ENCODE measurements around the gene FRG2C.
"Not testable (repeated sequence)": the region's sequence is repeated elsewhere in the genome, so short reads cannot be mapped to it uniquely, and the experiment has no call there.

DNA sequence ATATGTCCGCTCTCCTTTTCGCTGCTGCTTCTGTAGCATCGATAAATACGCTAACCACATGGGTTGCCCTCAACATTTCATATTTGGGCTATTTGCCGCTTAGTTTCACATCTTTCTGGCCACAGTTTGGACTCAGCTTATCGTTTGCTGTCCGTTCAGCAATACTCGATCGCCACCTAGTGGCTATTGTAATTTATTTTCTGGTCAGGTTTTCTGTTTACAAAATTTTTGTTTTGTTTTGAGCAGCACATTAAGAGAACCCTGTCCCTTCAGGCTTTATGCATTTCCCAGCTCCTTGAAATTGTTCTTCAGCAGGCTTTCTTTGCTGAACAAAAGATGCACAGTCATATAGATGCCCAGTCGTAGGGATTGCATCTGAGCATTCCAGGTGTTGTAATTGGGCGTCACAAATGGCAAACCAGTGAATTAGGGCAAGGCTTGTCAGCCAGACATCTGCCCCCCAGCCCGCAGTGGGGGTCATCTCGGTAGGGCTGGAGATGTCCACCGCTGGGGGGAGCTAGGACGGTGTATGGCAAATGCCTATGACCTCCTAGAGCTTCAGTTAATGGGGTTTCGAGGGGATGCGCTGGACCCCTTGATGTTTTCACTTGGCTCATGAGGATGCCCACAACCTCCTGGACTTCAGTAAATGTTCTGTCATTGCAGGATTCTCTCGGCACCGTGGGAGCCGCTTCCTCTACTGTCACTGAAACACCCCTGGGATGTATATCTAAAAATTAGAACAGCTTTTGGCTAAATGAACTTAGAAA lies 20.9 kb upstream of the FRG2C start:
- TF ChIP-seq, protein P1, sequence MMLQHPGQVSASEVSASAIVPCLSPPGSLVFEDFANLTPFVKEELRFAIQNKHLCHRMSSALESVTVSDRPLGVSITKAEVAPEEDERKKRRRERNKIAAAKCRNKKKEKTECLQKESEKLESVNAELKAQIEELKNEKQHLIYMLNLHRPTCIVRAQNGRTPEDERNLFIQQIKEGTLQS (CRISPR knock-in tag; conservative IDR thresholded peaks at IDR 0.05) = not testable (repeated sequence)
- TF ChIP-seq, protein P2, sequence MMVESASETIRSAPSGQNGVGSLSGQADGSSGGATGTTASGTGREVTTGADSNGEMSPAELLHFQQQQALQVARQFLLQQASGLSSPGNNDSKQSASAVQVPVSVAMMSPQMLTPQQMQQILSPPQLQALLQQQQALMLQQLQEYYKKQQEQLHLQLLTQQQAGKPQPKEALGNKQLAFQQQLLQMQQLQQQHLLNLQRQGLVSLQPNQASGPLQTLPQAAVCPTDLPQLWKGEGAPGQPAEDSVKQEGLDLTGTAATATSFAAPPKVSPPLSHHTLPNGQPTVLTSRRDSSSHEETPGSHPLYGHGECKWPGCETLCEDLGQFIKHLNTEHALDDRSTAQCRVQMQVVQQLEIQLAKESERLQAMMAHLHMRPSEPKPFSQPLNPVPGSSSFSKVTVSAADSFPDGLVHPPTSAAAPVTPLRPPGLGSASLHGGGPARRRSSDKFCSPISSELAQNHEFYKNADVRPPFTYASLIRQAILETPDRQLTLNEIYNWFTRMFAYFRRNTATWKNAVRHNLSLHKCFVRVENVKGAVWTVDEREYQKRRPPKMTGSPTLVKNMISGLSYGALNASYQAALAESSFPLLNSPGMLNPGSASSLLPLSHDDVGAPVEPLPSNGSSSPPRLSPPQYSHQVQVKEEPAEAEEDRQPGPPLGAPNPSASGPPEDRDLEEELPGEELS (CRISPR knock-in tag; IDR thresholded peaks at IDR 0.05) = not testable (repeated sequence)
- TF ChIP-seq, protein P3, sequence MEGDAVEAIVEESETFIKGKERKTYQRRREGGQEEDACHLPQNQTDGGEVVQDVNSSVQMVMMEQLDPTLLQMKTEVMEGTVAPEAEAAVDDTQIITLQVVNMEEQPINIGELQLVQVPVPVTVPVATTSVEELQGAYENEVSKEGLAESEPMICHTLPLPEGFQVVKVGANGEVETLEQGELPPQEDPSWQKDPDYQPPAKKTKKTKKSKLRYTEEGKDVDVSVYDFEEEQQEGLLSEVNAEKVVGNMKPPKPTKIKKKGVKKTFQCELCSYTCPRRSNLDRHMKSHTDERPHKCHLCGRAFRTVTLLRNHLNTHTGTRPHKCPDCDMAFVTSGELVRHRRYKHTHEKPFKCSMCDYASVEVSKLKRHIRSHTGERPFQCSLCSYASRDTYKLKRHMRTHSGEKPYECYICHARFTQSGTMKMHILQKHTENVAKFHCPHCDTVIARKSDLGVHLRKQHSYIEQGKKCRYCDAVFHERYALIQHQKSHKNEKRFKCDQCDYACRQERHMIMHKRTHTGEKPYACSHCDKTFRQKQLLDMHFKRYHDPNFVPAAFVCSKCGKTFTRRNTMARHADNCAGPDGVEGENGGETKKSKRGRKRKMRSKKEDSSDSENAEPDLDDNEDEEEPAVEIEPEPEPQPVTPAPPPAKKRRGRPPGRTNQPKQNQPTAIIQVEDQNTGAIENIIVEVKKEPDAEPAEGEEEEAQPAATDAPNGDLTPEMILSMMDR (IDR thresholded peaks at IDR 0.05) = peak; percentile 44
- TF ChIP-seq, protein P4, sequence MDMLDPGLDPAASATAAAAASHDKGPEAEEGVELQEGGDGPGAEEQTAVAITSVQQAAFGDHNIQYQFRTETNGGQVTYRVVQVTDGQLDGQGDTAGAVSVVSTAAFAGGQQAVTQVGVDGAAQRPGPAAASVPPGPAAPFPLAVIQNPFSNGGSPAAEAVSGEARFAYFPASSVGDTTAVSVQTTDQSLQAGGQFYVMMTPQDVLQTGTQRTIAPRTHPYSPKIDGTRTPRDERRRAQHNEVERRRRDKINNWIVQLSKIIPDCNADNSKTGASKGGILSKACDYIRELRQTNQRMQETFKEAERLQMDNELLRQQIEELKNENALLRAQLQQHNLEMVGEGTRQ (CRISPR knock-in tag; IDR thresholded peaks at IDR 0.05) = not testable (repeated sequence)

Data from WTC11 (cell line).